K562 (cell line): Measurements from ENCODE around the gene FOSL1. TPM values are rescaled to one million over a fixed set of nuclear protein-coding genes. Genes with fewer than 3 reads are reported as not detected.

Experiments
- BDP1 ChIP-seq: IDR thresholded peaks from 3 replicates; pipeline ENCODE4 v1.6.1; 2011; ENCODE audit not compliant: insufficient read length, insufficient read depth
- CBFB ChIP-seq: sonication (generic); formaldehyde crosslinking; IDR thresholded peaks from 2 replicates; pipeline ENCODE4 v1.4.0; 2020; ENCODE audit warnings: mild to moderate bottlenecking, missing genetic modification reagents
- CEBPG ChIP-seq, 3 experiments: fragments of 200-800 bp in 1 of 3; sonication (Bioruptor generic) in 1 of 3; sonication (generic) in 1 of 3; formaldehyde crosslinking in 1 of 3; IDR thresholded peaks in 2 of 3; conservative IDR thresholded peaks in 1 of 3; 2 replicates each; pipeline versions ENCODE4 v1.6.1 to v1.8.0; 2016 to 2022; ENCODE audit warnings: missing compliant biosample characterization in 2 of 3, missing genetic modification characterization in 2 of 3, mild to moderate bottlenecking in 1 of 3, missing genetic modification reagents in 1 of 3
- DPF2 ChIP-seq: fragments of 450-650 bp; IDR thresholded peaks from 2 replicates; pipeline ENCODE4 v1.6.1; 2016
- ELF4 ChIP-seq: fragments of 450-650 bp; formaldehyde crosslinking; IDR thresholded peaks from 2 replicates; pipeline ENCODE4 v1.4.0; 2022; ENCODE audit warnings: missing genetic modification characterization
- ESRRB ChIP-seq: fragments of 250-450 bp; sonication (Bioruptor Pico); IDR thresholded peaks from 2 replicates; pipeline ENCODE4 v1.5.0; 2020; ENCODE audit warnings: mild to moderate bottlenecking, moderate library complexity, borderline replicate concordance
- FOXP1 ChIP-seq: sonication (generic); formaldehyde crosslinking; IDR thresholded peaks from 2 replicates; pipeline ENCODE4 v1.8.0; 2022; ENCODE audit warnings: mild to moderate bottlenecking, missing genetic modification reagents
- KLF1 ChIP-seq: fragments of 450-650 bp; IDR thresholded peaks from 2 replicates; pipeline ENCODE4 v1.6.1; 2016; ENCODE audit warnings: missing genetic modification characterization, missing compliant biosample characterization
- MAFK ChIP-seq: IDR thresholded peaks from 2 replicates; pipeline ENCODE4 v1.6.1; 2011; ENCODE audit warnings: low read length, improper control_type of control experiment
- OTX1 ChIP-seq: fragments of 450-650 bp; formaldehyde crosslinking; IDR thresholded peaks from 2 replicates; pipeline ENCODE4 v1.4.0; 2022; ENCODE audit warnings: mild to moderate bottlenecking
- PTBP1 ChIP-seq: fragments of 200-400 bp; formaldehyde crosslinking; IDR thresholded peaks from 2 replicates; pipeline ENCODE4 v1.6.1; 2017; ENCODE audit warnings: low read depth, low read length
- SMAD4 ChIP-seq: fragments of 250-450 bp; sonication (Bioruptor Pico); conservative IDR thresholded peaks from 2 replicates; pipeline ENCODE4 v1.8.0; 2021; ENCODE audit warnings: inconsistent platforms, mild to moderate bottlenecking, moderate library complexity
- SNIP1 ChIP-seq: fragments of 450-650 bp; IDR thresholded peaks from 2 replicates; pipeline ENCODE4 v1.7.1; 2017; ENCODE audit warnings: low read depth, mild to moderate bottlenecking
- ZNF347 ChIP-seq: fragments of 450-650 bp; formaldehyde crosslinking; IDR thresholded peaks from 2 replicates; pipeline ENCODE4 v1.4.0; 2020; ENCODE audit warnings: low read depth, mild to moderate bottlenecking, moderate library complexity
- ZNF583 ChIP-seq: fragments of 250-450 bp; sonication (Bioruptor Pico); IDR thresholded peaks from 2 replicates; pipeline ENCODE4 v1.4.0; 2020
- ZNF696 ChIP-seq: fragments of 250-450 bp; sonication (Bioruptor Pico); conservative IDR thresholded peaks from 2 replicates; pipeline ENCODE4 v1.4.0; 2020; ENCODE audit warnings: mild to moderate bottlenecking, moderate library complexity
- ZNF717 ChIP-seq: fragments of 250-450 bp; sonication (Bioruptor Pico); IDR thresholded peaks from 2 replicates; pipeline ENCODE4 v1.5.0; 2021
- polyA plus RNA-seq, 8 experiments: library from polyadenylated mRNA; depleted of rRNA in 4 of 8; stranded (reverse) in 5 of 8; unstranded in 3 of 8; fragments of >200 nt; fragmentation: Nextera tagmentation in 2 of 8; fragmentation: Illumina TruSeq in 1 of 8; extraction: Ambion mirVana in 2 of 8; extraction: Trizol in 1 of 8; gene quantifications; 2 replicates each; pipeline versions ENCODE4 v1.2.1 to v1.2.3, GENCODE V29; 2011 to 2014; ENCODE audit warnings: inconsistent platforms in 1 of 8, missing spikeins in 1 of 8
- total RNA-seq, 7 experiments: library from RNA; depleted of rRNA in 6 of 7; stranded (reverse); fragments of >200 nt in 6 of 7; fragmentation: Illumina TruSeq in 2 of 7; extraction: Trizol in 2 of 7; gene quantifications; 2 replicates each; pipeline versions ENCODE4 v1.2.1 to v1.2.3, GENCODE V29; 2011 to 2021; ENCODE audit warnings: low replicate concordance in 1 of 7
- TF ChIP-seq, protein P1 (sequence below), 2 experiments: fragments of 450-650 bp; IDR thresholded peaks; 2 replicates each; pipeline ENCODE4 v1.6.1; 2016
- TF ChIP-seq, protein P2 (sequence below): fragments of 450-650 bp; formaldehyde crosslinking; IDR thresholded peaks from 2 replicates; pipeline ENCODE4 v1.4.0; 2020; ENCODE audit warnings: mild to moderate bottlenecking, moderate library complexity
- TF ChIP-seq, protein P3 (sequence below): sonication (generic); formaldehyde crosslinking; IDR thresholded peaks from 2 replicates; pipeline ENCODE4 v1.8.1; 2022; ENCODE audit warnings: missing genetic modification reagents
- TF ChIP-seq, protein P4 (sequence below): fragments of 450-650 bp; conservative IDR thresholded peaks from 2 replicates; pipeline ENCODE4 v1.6.1; 2016; ENCODE audit warnings: missing genetic modification characterization, low read depth, mild to moderate bottlenecking, missing compliant biosample characterization, moderate library complexity
- TF ChIP-seq, protein P5 (sequence below): fragments of 250-450 bp; sonication (Bioruptor Pico); IDR thresholded peaks from 2 replicates; pipeline ENCODE4 v1.4.0; 2020; ENCODE audit warnings: mild to moderate bottlenecking

The FOSL1 gene
- total and polyA plus RNA-seq, 9 of the 15 experiments (the other 6 are each of a cell fraction or from before 2014, with no cell fraction given), result 3.5 to 39.6 (median 10.0) TPM

DNA sequence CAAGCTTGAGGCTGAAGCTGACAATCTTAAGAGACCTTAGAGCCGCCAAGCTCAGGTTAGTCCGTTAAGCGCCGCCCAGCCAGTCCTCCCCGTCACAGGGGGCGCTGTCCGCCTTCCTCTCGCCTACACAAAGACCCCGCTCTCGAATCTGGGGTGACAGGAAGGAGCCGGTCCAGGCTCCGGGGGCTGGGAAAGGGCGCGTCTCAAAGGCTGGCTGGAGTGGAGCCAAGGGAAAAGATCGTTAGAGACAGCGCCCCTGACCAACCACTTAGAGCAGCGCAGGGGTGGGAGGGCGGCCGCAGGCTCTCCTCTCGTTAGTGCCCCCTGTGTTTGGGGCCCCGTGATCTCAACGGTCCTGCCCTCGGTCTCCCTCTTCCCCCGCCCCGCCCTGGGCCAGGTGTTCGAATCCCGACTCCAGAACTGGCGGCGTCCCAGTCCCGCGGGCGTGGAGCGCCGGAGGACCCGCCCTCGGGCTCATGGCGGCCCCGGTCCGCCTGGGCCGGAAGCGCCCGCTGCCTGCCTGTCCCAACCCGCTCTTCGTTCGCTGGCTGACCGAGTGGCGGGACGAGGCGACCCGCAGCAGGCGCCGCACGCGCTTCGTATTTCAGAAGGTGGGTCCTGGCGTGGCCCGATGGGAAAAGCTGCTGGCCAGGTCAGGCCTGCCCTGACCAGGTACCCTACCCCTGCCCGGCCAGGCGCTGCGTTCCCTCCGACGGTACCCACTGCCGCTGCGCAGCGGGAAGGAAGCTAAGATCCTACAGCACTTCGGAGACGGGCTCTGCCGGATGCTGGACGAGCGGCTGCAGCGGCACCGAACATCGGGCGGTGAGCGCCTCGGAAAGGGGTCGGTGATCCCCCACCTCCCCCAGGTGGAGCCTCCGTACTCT lies 39.7 kb downstream of the FOSL1 start, which contains the start of gene MUS81 (continued):
- TF ChIP-seq ELF4 (CRISPR knock-in tag) (no peak), FOXP1 (CRISPR knock-in tag) (no peak), ESRRB (no peak), ZNF583 (CRISPR knock-in tag) (peak; percentile 63; the same call in 1 of the 2 replicates), BDP1 (no peak), KLF1 (peak; percentile 70; the same call in 1 of the 2 replicates), ZNF696 (CRISPR knock-in tag) (no peak), ZNF347 (no peak), ZNF717 (no peak), OTX1 (CRISPR knock-in tag) (no peak), DPF2 (no peak), MAFK (no peak), CBFB (no peak), SMAD4 (CRISPR knock-in tag) (peak; percentile 90), SNIP1 (no peak; the same call in 1 of the 2 replicates), CEBPG (CRISPR knock-in tag; IDR thresholded peaks at IDR 0.05) (no peak), CEBPG (tag; conservative IDR thresholded peaks at IDR 0.05 in 1 of 2, IDR thresholded peaks at IDR 0.05 in 1 of 2) (no peak), PTBP1 (no peak)
- TF ChIP-seq, protein P1, sequence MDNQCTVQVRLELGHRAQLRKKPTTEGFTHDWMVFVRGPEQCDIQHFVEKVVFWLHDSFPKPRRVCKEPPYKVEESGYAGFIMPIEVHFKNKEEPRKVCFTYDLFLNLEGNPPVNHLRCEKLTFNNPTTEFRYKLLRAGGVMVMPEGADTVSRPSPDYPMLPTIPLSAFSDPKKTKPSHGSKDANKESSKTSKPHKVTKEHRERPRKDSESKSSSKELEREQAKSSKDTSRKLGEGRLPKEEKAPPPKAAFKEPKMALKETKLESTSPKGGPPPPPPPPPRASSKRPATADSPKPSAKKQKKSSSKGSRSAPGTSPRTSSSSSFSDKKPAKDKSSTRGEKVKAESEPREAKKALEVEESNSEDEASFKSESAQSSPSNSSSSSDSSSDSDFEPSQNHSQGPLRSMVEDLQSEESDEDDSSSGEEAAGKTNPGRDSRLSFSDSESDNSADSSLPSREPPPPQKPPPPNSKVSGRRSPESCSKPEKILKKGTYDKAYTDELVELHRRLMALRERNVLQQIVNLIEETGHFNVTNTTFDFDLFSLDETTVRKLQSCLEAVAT (IDR thresholded peaks at IDR 0.05), result peak in 1 of 2 experiments; percentile 15; a peak in 1 of 4 replicates
- TF ChIP-seq, protein P2, sequence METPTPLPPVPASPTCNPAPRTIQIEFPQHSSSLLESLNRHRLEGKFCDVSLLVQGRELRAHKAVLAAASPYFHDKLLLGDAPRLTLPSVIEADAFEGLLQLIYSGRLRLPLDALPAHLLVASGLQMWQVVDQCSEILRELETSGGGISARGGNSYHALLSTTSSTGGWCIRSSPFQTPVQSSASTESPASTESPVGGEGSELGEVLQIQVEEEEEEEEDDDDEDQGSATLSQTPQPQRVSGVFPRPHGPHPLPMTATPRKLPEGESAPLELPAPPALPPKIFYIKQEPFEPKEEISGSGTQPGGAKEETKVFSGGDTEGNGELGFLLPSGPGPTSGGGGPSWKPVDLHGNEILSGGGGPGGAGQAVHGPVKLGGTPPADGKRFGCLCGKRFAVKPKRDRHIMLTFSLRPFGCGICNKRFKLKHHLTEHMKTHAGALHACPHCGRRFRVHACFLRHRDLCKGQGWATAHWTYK (CRISPR knock-in tag), result peak; percentile 49; the same call in 1 of the 2 replicates
- TF ChIP-seq, protein P3, sequence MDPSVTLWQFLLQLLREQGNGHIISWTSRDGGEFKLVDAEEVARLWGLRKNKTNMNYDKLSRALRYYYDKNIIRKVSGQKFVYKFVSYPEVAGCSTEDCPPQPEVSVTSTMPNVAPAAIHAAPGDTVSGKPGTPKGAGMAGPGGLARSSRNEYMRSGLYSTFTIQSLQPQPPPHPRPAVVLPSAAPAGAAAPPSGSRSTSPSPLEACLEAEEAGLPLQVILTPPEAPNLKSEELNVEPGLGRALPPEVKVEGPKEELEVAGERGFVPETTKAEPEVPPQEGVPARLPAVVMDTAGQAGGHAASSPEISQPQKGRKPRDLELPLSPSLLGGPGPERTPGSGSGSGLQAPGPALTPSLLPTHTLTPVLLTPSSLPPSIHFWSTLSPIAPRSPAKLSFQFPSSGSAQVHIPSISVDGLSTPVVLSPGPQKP (CRISPR knock-in tag), result no peak
- TF ChIP-seq, protein P4, sequence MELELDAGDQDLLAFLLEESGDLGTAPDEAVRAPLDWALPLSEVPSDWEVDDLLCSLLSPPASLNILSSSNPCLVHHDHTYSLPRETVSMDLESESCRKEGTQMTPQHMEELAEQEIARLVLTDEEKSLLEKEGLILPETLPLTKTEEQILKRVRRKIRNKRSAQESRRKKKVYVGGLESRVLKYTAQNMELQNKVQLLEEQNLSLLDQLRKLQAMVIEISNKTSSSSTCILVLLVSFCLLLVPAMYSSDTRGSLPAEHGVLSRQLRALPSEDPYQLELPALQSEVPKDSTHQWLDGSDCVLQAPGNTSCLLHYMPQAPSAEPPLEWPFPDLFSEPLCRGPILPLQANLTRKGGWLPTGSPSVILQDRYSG, result no peak
- TF ChIP-seq, protein P5, sequence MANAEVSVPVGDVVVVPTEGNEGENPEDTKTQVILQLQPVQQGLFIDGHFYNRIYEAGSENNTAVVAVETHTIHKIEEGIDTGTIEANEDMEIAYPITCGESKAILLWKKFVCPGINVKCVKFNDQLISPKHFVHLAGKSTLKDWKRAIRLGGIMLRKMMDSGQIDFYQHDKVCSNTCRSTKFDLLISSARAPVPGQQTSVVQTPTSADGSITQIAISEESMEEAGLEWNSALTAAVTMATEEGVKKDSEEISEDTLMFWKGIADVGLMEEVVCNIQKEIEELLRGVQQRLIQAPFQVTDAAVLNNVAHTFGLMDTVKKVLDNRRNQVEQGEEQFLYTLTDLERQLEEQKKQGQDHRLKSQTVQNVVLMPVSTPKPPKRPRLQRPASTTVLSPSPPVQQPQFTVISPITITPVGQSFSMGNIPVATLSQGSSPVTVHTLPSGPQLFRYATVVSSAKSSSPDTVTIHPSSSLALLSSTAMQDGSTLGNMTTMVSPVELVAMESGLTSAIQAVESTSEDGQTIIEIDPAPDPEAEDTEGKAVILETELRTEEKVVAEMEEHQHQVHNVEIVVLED (CRISPR knock-in tag), result peak; percentile 29; the same call in 1 of the 2 replicates
